ENCODE measurements around the gene BAG3.

BAG3 gene

GRCh38 chr10:119667562-119668328 lies 16.6 kb downstream of the BAG3 start:
- DNase-seq = no peak

GRCh38 chr10:119668461-119668860 lies 17.3 kb downstream of the BAG3 start:
- DNase-seq = no peak

- no peak for DNase-seq
Measured at GRCh38 chr10:119669331-119669730, 18.2 kb downstream of the BAG3 start.

GRCh38 chr10:119669975-119670640 lies 18.9 kb downstream of the BAG3 start:
- DNase-seq = no peak

- no peak for DNase-seq
Measured at GRCh38 chr10:119670717-119671116, 19.5 kb downstream of the BAG3 start.

- no peak for DNase-seq
Measured at GRCh38 chr10:119671381-119671780, 20.2 kb downstream of the BAG3 start.

GRCh38 chr10:119672291-119672690 lies 21.1 kb downstream of the BAG3 start:
- DNase-seq = no peak

- no peak for DNase-seq
Measured at GRCh38 chr10:119673271-119673670, 22.1 kb downstream of the BAG3 start.

- DNase-seq = no peak
Measured at GRCh38 chr10:119675483-119676170, 24.4 kb downstream of the BAG3 start.

GRCh38 chr10:119677126-119677525 lies 25.9 kb downstream of the BAG3 start:
- DNase-seq = no peak

GRCh38 chr10:119677904-119678755 lies 26.9 kb downstream of the BAG3 start:
- no peak for DNase-seq

GRCh38 chr10:119679480-119679829 lies 28.3 kb downstream of the BAG3 start:
- no peak for DNase-seq

- peak; percentile 62 for DNase-seq
Measured at GRCh38 chr10:119680050-119680449, 28.9 kb downstream of the BAG3 start.

- DNase-seq = no peak
Measured at GRCh38 chr10:119680650-119681081, 29.5 kb downstream of the BAG3 start.

- peak; percentile 94 for DNase-seq
Measured at GRCh38 chr10:119686465-119687191, 35.4 kb downstream of the BAG3 start.

GRCh38 chr10:119687192-119688032 lies 36.2 kb downstream of the BAG3 start:
- no peak for DNase-seq

- DNase-seq = peak; percentile 26
Measured at GRCh38 chr10:119688033-119688508, 36.9 kb downstream of the BAG3 start.

GRCh38 chr10:119689016-119689580 lies 37.9 kb downstream of the BAG3 start:
- no peak for DNase-seq

- DNase-seq = no peak
Measured at GRCh38 chr10:119691726-119692125, 40.5 kb downstream of the BAG3 start.

GRCh38 chr10:119693262-119693957 lies 42.2 kb downstream of the BAG3 start:
- no peak for DNase-seq
